Astrocyte (in vitro differentiated cells and primary cell): ENCODE results near the gene GAB2.

Experiments used
- CTCF ChIP-seq: IDR thresholded peaks from 2 replicates; pipeline ENCODE4 v1.5.1; 2011; ENCODE audit warnings: low read depth, mild to moderate bottlenecking, inconsistent platforms, low read length, moderate library complexity; ENCODE audit not compliant: insufficient read depth
- EZH2 ChIP-seq: IDR thresholded peaks from 2 replicates; pipeline ENCODE4 v1.6.1; 2012; ENCODE audit warnings: mild to moderate bottlenecking, low read length, inconsistent platforms; ENCODE audit not compliant: insufficient read depth

- TF ChIP-seq EZH2 (no peak), CTCF (no peak)
Measured at GRCh38 chr11:78334109-78334508, 83.5 kb downstream of the GAB2 start.
